SK-N-SH (cell line): ENCODE data around the gene UGCG. TPM values are rescaled to one million over a fixed set of nuclear protein-coding genes. Genes with fewer than 3 reads are reported as not detected.

ENCODE experiments used
- CTCF ChIA-PET: fragments of 300-600, 350-600 bp; formaldehyde crosslinking; extraction: SDS; loops from one replicate; lab custom pipeline; 2021; lab: Yijun Ruan, JAX
- POLR2A ChIA-PET: fragments of 350-600 bp; sonication (Branson Sonifier 250); formaldehyde crosslinking; extraction: SDS; loops from one replicate; lab custom pipeline; 2020; ENCODE audit warnings: antibody characterized with exemption, inconsistent platforms; lab: Yijun Ruan, JAX
- DNase-seq: peaks from one replicate; pipeline ENCODE4 v3.0.0; 2012
- H2AFZ ChIP-seq: fragments of 200-600 bp; sonication (generic); 2 replicates; pipeline ENCODE4 v1.8.1; 2016; ENCODE audit warnings: antibody characterized with exemption, mild to moderate bottlenecking, low read depth
- H3F3A ChIP-seq: fragments of 200-600 bp; sonication (generic); replicated peaks from 2 replicates; pipeline ENCODE3; 2016; ENCODE audit warnings: antibody characterized with exemption, mild to moderate bottlenecking; ENCODE audit not compliant: insufficient read depth
- H3K27ac ChIP-seq, 2 experiments: fragments of 200-500 bp in 1 of 2; fragments of 200-600 bp in 1 of 2; sonication (Bioruptor generic) in 1 of 2; sonication (generic), shearing (Covaris generic) in 1 of 2; 2 replicates each; pipeline versions ENCODE4 v1.5.1 to v1.6.1; 2014 to 2016; ENCODE audit warnings: low read depth in 2 of 2, inconsistent platforms in 1 of 2, low read length in 1 of 2, mild to moderate bottlenecking in 1 of 2, mixed read lengths in 1 of 2
- H3K27me3 ChIP-seq: fragments of 200-600 bp; sonication (generic), shearing (Covaris generic); 2 replicates; pipeline ENCODE4 v1.6.1; 2016; ENCODE audit warnings: mixed run types; ENCODE audit not compliant: insufficient read depth
- H3K36me3 ChIP-seq, 2 experiments: fragments of 200-500 bp in 1 of 2; fragments of 200-600 bp in 1 of 2; sonication (Bioruptor generic) in 1 of 2; sonication (generic) in 1 of 2; replicated peaks in 1 of 2; 2 replicates each; pipeline versions ENCODE3 to v1.5.1; 2014 to 2016; ENCODE audit warnings: low read length in 1 of 2, mild to moderate bottlenecking in 1 of 2; ENCODE audit not compliant: insufficient read depth in 2 of 2, control insufficient read depth in 1 of 2
- H3K4me1 ChIP-seq, 2 experiments: fragments of 200-500 bp in 1 of 2; fragments of 200-600 bp in 1 of 2; sonication (Bioruptor generic) in 1 of 2; sonication (generic), shearing (Covaris generic) in 1 of 2; 2 replicates each; pipeline versions ENCODE4 v1.5.1 to v1.6.1; 2014 to 2016; ENCODE audit warnings: low read depth in 1 of 2, low read length in 1 of 2, mixed run types in 1 of 2; ENCODE audit not compliant: insufficient read depth in 2 of 2, control insufficient read depth in 1 of 2
- H3K4me2 ChIP-seq: fragments of 200-600 bp; sonication (generic), shearing (Covaris generic); 2 replicates; pipeline ENCODE4 v1.6.1; 2017; ENCODE audit warnings: mixed run types
- H3K4me3 ChIP-seq, 2 experiments: fragments of 200-500 bp in 1 of 2; fragments of 200-600 bp in 1 of 2; sonication (Bioruptor generic) in 1 of 2; sonication (generic), shearing (Covaris generic) in 1 of 2; 2 replicates each; pipeline versions ENCODE4 v1.5.1 to v1.8.1; 2014 to 2016; ENCODE audit warnings: low read depth in 2 of 2, inconsistent platforms in 1 of 2, low read length in 1 of 2, mild to moderate bottlenecking in 1 of 2, mixed read lengths in 1 of 2, moderate library complexity in 1 of 2
- H3K79me2 ChIP-seq: fragments of 200-600 bp; sonication (generic); 2 replicates; pipeline ENCODE4 v1.8.1; 2017; ENCODE audit warnings: mild to moderate bottlenecking; ENCODE audit not compliant: insufficient read depth
- H3K9ac ChIP-seq: fragments of 200-600 bp; sonication (generic); 2 replicates; pipeline ENCODE4 v1.6.1; 2017; ENCODE audit warnings: mixed run types
- H3K9me2 ChIP-seq: fragments of 200-600 bp; sonication (generic); 2 replicates; pipeline ENCODE4 v1.6.1; 2017; ENCODE audit warnings: mixed run types
- H3K9me3 ChIP-seq: fragments of 200-600 bp; sonication (generic); 2 replicates; pipeline ENCODE4 v1.6.1; 2017; ENCODE audit warnings: mixed run types, mild to moderate bottlenecking, moderate library complexity
- H4K20me1 ChIP-seq: fragments of 200-600 bp; sonication (generic); 2 replicates; pipeline ENCODE4 v1.6.1; 2017; ENCODE audit warnings: mild to moderate bottlenecking, mixed run types; ENCODE audit not compliant: insufficient read depth
- CTCF ChIP-seq: fragments of 200-600 bp; sonication (generic); IDR thresholded peaks from 2 replicates; pipeline ENCODE4 v1.6.1; 2017; ENCODE audit warnings: antibody characterized with exemption, mild to moderate bottlenecking, moderate library complexity
- ELF1 ChIP-seq: IDR thresholded peaks from 2 replicates; pipeline ENCODE4 v1.4.0; 2012
- EP300 ChIP-seq, 2 experiments: IDR thresholded peaks; 2 replicates each; pipeline versions ENCODE4 v1.4.0 to v1.6.1; 2012; ENCODE audit warnings: borderline replicate concordance in 1 of 2, low read depth in 1 of 2, low read length in 1 of 2
- FOSL2 ChIP-seq: IDR thresholded peaks from 2 replicates; pipeline ENCODE4 v1.4.0; 2012; ENCODE audit warnings: low read depth, mild to moderate bottlenecking, moderate library complexity, borderline replicate concordance
- GATA2 ChIP-seq: sonication (generic); formaldehyde crosslinking; IDR thresholded peaks from 2 replicates; pipeline ENCODE4 v1.5.0; 2020; ENCODE audit warnings: mild to moderate bottlenecking, missing genetic modification reagents
- MEF2A ChIP-seq: IDR thresholded peaks from 2 replicates; pipeline ENCODE4 v1.4.0; 2012; ENCODE audit warnings: low read depth, borderline replicate concordance
- MXI1 ChIP-seq: IDR thresholded peaks from 2 replicates; pipeline ENCODE4 v1.6.1; 2012; ENCODE audit warnings: mild to moderate bottlenecking, low read depth, low read length, improper control_type of control experiment
- RXRA ChIP-seq: IDR thresholded peaks from 2 replicates; pipeline ENCODE4 v1.4.0; 2012; ENCODE audit warnings: low read depth, mild to moderate bottlenecking, borderline replicate concordance
- SMC3 ChIP-seq: IDR thresholded peaks from 2 replicates; pipeline ENCODE4 v1.6.1; 2012; ENCODE audit warnings: low read depth, low read length, improper control_type of control experiment
- TAF1 ChIP-seq: IDR thresholded peaks from 2 replicates; pipeline ENCODE4 v1.6.1; 2012; ENCODE audit warnings: low read depth, mild to moderate bottlenecking, low read length, moderate library complexity, borderline replicate concordance
- TCF12 ChIP-seq: IDR thresholded peaks from 2 replicates; pipeline ENCODE4 v1.4.0; 2012
- TEAD4 ChIP-seq: IDR thresholded peaks from 2 replicates; pipeline ENCODE4 v1.4.0; 2012; ENCODE audit warnings: mild to moderate bottlenecking, borderline replicate concordance; ENCODE audit not compliant: insufficient read depth
- USF1 ChIP-seq: IDR thresholded peaks from 2 replicates; pipeline ENCODE4 v1.4.0; 2012; ENCODE audit warnings: low read depth, borderline replicate concordance
- WGBS: methylation state at CpG from one replicate; pipeline ENCODE4 v1.1.6; 2017; ENCODE audit warnings: low lambda C conversion rate; 5-methylcytosine and 5-hydroxymethylcytosine counted together
- polyA plus RNA-seq, 3 experiments: library from polyadenylated mRNA; depleted of rRNA; stranded (reverse); fragments of >200 nt; gene quantifications; 2 replicates each; pipeline ENCODE4 v1.2.3, GENCODE V29; 2012

UGCG gene
- polyA plus RNA-seq, 1 of the 3 experiments (the other 2 are of a cell fraction) = 20.0 TPM

- CTCF ChIA-PET = interaction anchor here (1.5 kb wide), 1 partner anchor 13 kb away, joined by 3 read pairs; no protein-coding TSS in a partner anchor
- peaks cover 4% of the 10 kb centered on the region; the same call in 1 of the 2 replicates for H3K79me2 ChIP-seq
- H3K36me3 ChIP-seq = peaks cover 54 to 68% of the 10 kb centered on the region in 2 experiments
- DNase-seq = no peak
- no peak overlapping the region for H3K9ac ChIP-seq
- 97% methylated on average over 2 of the region's 2 CpGs for WGBS
- no peaks in the 10 kb centered on the region for H3K9me2 ChIP-seq
- H4K20me1 ChIP-seq = no peaks in the 10 kb centered on the region
- no peak overlapping the region for H2AFZ ChIP-seq
- H3F3A ChIP-seq = peaks cover 12% of the 10 kb centered on the region
- POLR2A ChIA-PET = no interaction called here
- H3K27ac ChIP-seq = no peak overlapping the region
- no peak for TF ChIP-seq EP300 (IDR thresholded peaks at IDR 0.05; ENCODE audit: borderline replicate concordance in 1 of 2, low read depth in 1 of 2, low read length in 1 of 2)
- no peak for TF ChIP-seq TEAD4
- TF ChIP-seq SMC3 = no peak
- no peak for TF ChIP-seq MEF2A
- no peak for TF ChIP-seq FOSL2
- no peak for TF ChIP-seq USF1
- no peak for TF ChIP-seq RXRA
- TF ChIP-seq TCF12 = no peak
- no peak for TF ChIP-seq GATA2
- no peak for TF ChIP-seq MXI1
- H3K27me3 ChIP-seq = no peaks in the 10 kb centered on the region
- no peaks in the 10 kb centered on the region for H3K9me3 ChIP-seq
- no peak overlapping the region for H3K4me3 ChIP-seq
- no peak overlapping the region for H3K4me2 ChIP-seq
- no peaks in the 10 kb centered on the region; a peak in 1 of 4 replicates for H3K4me1 ChIP-seq
Observed at GRCh38 chr9:111934747-111935146, 38.1 kb downstream of the UGCG start.

- H3K27ac ChIP-seq = no peak overlapping the region
- 92% methylated on average over 2 of the region's 2 CpGs for WGBS
- CTCF ChIA-PET = interaction anchor here (0.6 to 0.9 kb wide), 2 partner anchors 8 to 176 kb away, joined by 3 read pairs; no protein-coding TSS in a partner anchor
- no peaks in the 10 kb centered on the region for H3K27me3 ChIP-seq
- no peaks in the 10 kb centered on the region for H3K9me2 ChIP-seq
- POLR2A ChIA-PET = no interaction called here
- no peak overlapping the region for H2AFZ ChIP-seq
- H3F3A ChIP-seq = peaks cover 12% of the 10 kb centered on the region
- no peak overlapping the region for H3K4me2 ChIP-seq
- H3K9me3 ChIP-seq = no peaks in the 10 kb centered on the region
- peaks cover 0 to 4% of the 10 kb centered on the region in 2 experiments; a peak in 1 of 4 replicates for H3K4me1 ChIP-seq
- H4K20me1 ChIP-seq = no peaks in the 10 kb centered on the region
- no peaks in the 10 kb centered on the region for H3K79me2 ChIP-seq
- H3K9ac ChIP-seq = no peak overlapping the region
- DNase-seq = no peak
- TF ChIP-seq CTCF (no peak), ELF1 (no peak), TAF1 (no peak), USF1 (no peak)
- H3K36me3 ChIP-seq = peaks cover 40 to 60% of the 10 kb centered on the region in 2 experiments
- H3K4me3 ChIP-seq = no peak overlapping the region
Observed at GRCh38 chr9:111936391-111936790, 39.8 kb downstream of the UGCG start.
